Gastroesophageal sphincter (tissue), 4 donors: Measurements from ENCODE around the gene IGSF9. TPM values are rescaled to one million over a fixed set of nuclear protein-coding genes. Genes with fewer than 3 reads are reported as not detected.
"Not testable (repeated sequence)": the region's sequence is repeated elsewhere in the genome, so short reads cannot be mapped to it uniquely, and the experiment has no call there.

Experiments used
- ATAC-seq: fragments of 150-250 bp; one replicate; pipeline ENCODE4 v1.9.1; 2016; ENCODE audit warnings: mild to moderate bottlenecking, moderate library complexity
- H3K27ac ChIP-seq, 4 donors: fragments of 200-600 bp; sonication (generic) in 3 of 4; 1 replicate in 3 of 4; 2 replicates in 1 of 4; pipeline ENCODE4 v1.5.1; 2016 to 2019
- H3K27me3 ChIP-seq: fragments of 200-600 bp; sonication (generic); one replicate; pipeline ENCODE4 v1.5.1; 2019
- H3K36me3 ChIP-seq, 2 donors: fragments of 200-600 bp; sonication (generic); one replicate each; pipeline ENCODE4 v1.5.1; 2019; ENCODE audit warnings: control low read depth in 1 of 2
- H3K4me1 ChIP-seq, 3 donors: fragments of 200-600 bp; sonication (generic); 1 replicate in 2 of 3; 2 replicates in 1 of 3; pipeline ENCODE4 v1.5.1; 2016 to 2019; ENCODE audit warnings: control low read depth in 2 of 3
- H3K4me3 ChIP-seq, 2 donors: fragments of 200-600 bp; sonication (generic); one replicate each; pipeline ENCODE4 v1.5.1; 2019; ENCODE audit warnings: mild to moderate bottlenecking in 1 of 2, moderate library complexity in 1 of 2
- H3K9me3 ChIP-seq, 3 donors: fragments of 200-600 bp; sonication (generic); one replicate each; pipeline ENCODE4 v1.5.1; 2017 to 2019; ENCODE audit warnings: control low read depth in 2 of 3
- CTCF ChIP-seq, 4 experiments: fragments of 200-600 bp in 2 of 4; fragments of 450-650 bp in 2 of 4; sonication (generic) in 1 of 4; IDR thresholded peaks; one replicate each; pipeline ENCODE4 v1.5.1; 2017 to 2019; ENCODE audit warnings: antibody characterized with exemption in 4 of 4, mild to moderate bottlenecking in 2 of 4, moderate library complexity in 2 of 4
- EP300 ChIP-seq: sonication (generic); formaldehyde crosslinking; IDR thresholded peaks from one replicate; pipeline ENCODE4 v1.6.1; 2017; ENCODE audit warnings: antibody characterized with exemption, mild to moderate bottlenecking
- POLR2A ChIP-seq, 2 donors: fragments of 450-650 bp; IDR thresholded peaks; one replicate each; pipeline ENCODE4 v1.6.1; 2017; ENCODE audit warnings: antibody characterized with exemption in 2 of 2, mild to moderate bottlenecking in 2 of 2, moderate library complexity in 1 of 2
- POLR2AphosphoS5 ChIP-seq: sonication (generic); formaldehyde crosslinking; IDR thresholded peaks from one replicate; pipeline ENCODE4 v1.6.1; 2017; ENCODE audit warnings: antibody characterized with exemption
- WGBS, 2 donors: methylation state at CpG; one replicate each; pipeline ENCODE4 v1.1.5; 2018; ENCODE audit warnings: low coverage in 1 of 2; 5-methylcytosine and 5-hydroxymethylcytosine counted together
- total RNA-seq, 4 donors: library from RNA; depleted of rRNA; stranded (reverse); fragments of >200 nt; gene quantifications; one replicate each; pipeline ENCODE4 v1.1.0, GENCODE V29; 2016

Gene IGSF9
- total RNA-seq, 4 donors from 2014 or later: 0.35 to 0.62 TPM; not detected in 2

GRCh38 chr1:159911326-159912070, 33.9 kb downstream of the IGSF9 start:
- Histone ChIP-seq H3K36me3 (no peaks in the 10 kb centered on the region), H3K27me3 (no peaks in the 10 kb centered on the region), H3K9me3 (no peaks in the 10 kb centered on the region), H3K27ac (peak overlapping the region in 2 of 4 donors; percentile 57 to 65), H3K4me3 (no peak overlapping the region), H3K4me1 (peaks cover 0 to 25% (median 18%) of the 10 kb centered on the region in 3 donors)
- ATAC-seq: no peak
- no peak for TF ChIP-seq POLR2A (IDR thresholded peaks at IDR 0.05)
- TF ChIP-seq CTCF (IDR thresholded peaks at IDR 0.05): no peak
- no peak for TF ChIP-seq POLR2AphosphoS5
- TF ChIP-seq EP300: no peak
- WGBS, 2 donors: 60 to 100% methylated on average over 1 to 3 of the region's 6 CpGs

GRCh38 chr1:159908031-159908940, 37.1 kb downstream of the IGSF9 start:
- no peaks in the 10 kb centered on the region for H3K36me3 ChIP-seq
- H3K27me3 ChIP-seq: no peaks in the 10 kb centered on the region
- no peak for ATAC-seq

GRCh38 chr1:159906960-159907359, 38.5 kb downstream of the IGSF9 start:
- Histone ChIP-seq H3K4me3 (no peak overlapping the region), H3K4me1 (peaks cover 0 to 8% (median 7%) of the 10 kb centered on the region in 3 donors), H3K9me3 (no peaks in the 10 kb centered on the region), H3K27ac (no peak overlapping the region), H3K36me3 (no peaks in the 10 kb centered on the region), H3K27me3 (no peaks in the 10 kb centered on the region)
- TF ChIP-seq EP300 (no peak), CTCF (IDR thresholded peaks at IDR 0.05) (no peak), POLR2AphosphoS5 (no peak)
- ATAC-seq: no peak
- 71 to 100% methylated on average over 1 of the region's 1 CpG for WGBS, 2 donors

More at GRCh38 chr1:159908031-159908940, 37.1 kb downstream of the IGSF9 start:
- H3K4me3 ChIP-seq: no peak overlapping the region
- H3K9me3 ChIP-seq: no peaks in the 10 kb centered on the region
- H3K27ac ChIP-seq: no peak overlapping the region
- TF ChIP-seq CTCF (IDR thresholded peaks at IDR 0.05) (no peak), POLR2AphosphoS5 (no peak), EP300 (no peak), POLR2A (IDR thresholded peaks at IDR 0.05) (no peak)
- peaks cover 0 to 8% (median 7%) of the 10 kb centered on the region in 3 donors for H3K4me1 ChIP-seq
- 74 to 80% methylated on average over 3 to 5 of the region's 9 CpGs for WGBS, 2 donors

GRCh38 chr1:159904036-159904435, 41.4 kb downstream of the IGSF9 start:
- not testable (repeated sequence) for H3K9me3 ChIP-seq, H3K27me3 ChIP-seq, ATAC-seq, H3K4me3 ChIP-seq, H3K36me3 ChIP-seq, H3K27ac ChIP-seq
- 60 to 64% methylated on average over 2 to 3 of the region's 3 CpGs for WGBS, 2 donors
- H3K4me1 ChIP-seq: peaks cover 0 to 20% (median 10%) of the 10 kb centered on the region in 3 donors

- H3K4me1 ChIP-seq: peaks cover 0 to 20% (median 10%) of the 10 kb centered on the region in 3 donors
- no peak for TF ChIP-seq POLR2AphosphoS5
- no peak for TF ChIP-seq EP300
- no peak for TF ChIP-seq CTCF (IDR thresholded peaks at IDR 0.05)
- no peak for TF ChIP-seq POLR2A (IDR thresholded peaks at IDR 0.05)
- no peak for ATAC-seq
- H3K27ac ChIP-seq: no peak overlapping the region
- H3K27me3 ChIP-seq: no peaks in the 10 kb centered on the region
- H3K4me3 ChIP-seq: no peak overlapping the region
- H3K36me3 ChIP-seq: no peaks in the 10 kb centered on the region
- 69 to 90% methylated on average over 3 of the region's 3 CpGs for WGBS, 2 donors
- H3K9me3 ChIP-seq: no peaks in the 10 kb centered on the region
Observed at GRCh38 chr1:159902541-159902940, 42.9 kb downstream of the IGSF9 start.
